GM21723 (cell line): ENCODE measurements around the gene OTOL1.
A peak's percentile ranks its signal among the peaks of the same experiment; 100 is the strongest.

Source experiments
- ATAC-seq: cut with Tn5 transposase; IDR thresholded peaks from one replicate; pipeline ENCODE4 v1.9.1; 2021; ENCODE audit warnings: mild to moderate bottlenecking, moderate library complexity; ENCODE audit not compliant: unreplicated experiment

OTOL1 gene

DNA sequence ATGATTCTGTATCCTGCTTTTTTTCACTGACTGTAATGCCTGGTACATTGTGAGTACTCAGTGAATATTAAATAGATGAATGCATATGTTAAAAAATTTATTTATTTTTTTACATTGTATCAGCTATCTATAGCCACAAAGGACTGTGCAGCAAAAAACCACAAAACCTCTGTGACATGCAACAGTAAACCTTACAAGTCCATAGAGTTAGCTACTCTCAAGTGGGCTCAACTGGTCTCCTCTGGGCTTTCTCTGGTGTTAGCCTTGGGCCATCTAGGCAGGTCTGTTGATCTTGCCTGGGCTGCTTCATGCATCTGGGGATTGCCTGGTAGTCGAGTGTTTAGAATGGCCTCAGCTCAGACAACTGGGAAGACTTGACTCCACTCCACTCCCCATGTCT, 35.3 kb downstream of the OTOL1 start:
- no peak for ATAC-seq

- peak; percentile 70 for ATAC-seq
Measured at GRCh38 chr3:161540594-161540993, 44.0 kb downstream of the OTOL1 start.

DNA sequence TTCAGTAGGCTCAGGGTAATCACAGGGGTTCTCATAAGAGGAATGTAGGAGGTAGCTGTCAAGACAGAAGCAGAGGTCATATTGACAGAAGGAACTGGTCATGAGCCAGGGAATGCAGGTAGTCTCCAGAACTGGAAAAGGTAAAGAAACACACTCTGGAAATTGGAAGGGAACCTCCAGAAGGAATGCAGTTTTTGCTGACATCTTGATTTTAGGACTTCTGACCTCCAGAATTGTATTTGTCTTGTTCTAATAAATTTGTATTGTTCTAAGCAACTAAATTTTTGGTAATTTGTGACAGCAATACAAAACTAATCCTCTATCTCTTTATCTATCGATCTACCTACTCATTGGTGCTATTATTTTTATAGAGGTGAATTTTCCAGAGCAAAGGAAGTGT, 49.2 kb downstream of the OTOL1 start:
- ATAC-seq: no peak

DNA sequence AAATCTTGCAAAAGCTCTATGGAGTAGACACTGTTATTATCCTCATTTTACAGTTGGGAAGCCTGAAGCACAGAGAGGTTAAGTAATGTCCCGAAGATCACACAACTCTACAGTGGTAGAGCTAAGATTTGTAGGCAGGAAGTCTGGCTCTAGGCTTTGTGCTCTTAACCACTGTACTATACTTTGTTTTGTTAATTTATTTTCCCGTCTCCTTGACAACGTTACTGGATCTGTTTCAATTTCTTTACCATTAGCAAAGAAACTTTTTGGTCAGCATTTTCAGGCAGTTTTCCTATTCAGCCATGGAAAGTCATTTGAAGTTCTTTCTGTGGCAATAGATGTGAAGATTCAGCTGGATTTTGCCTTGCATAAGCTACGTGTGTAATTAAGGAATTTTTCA, 51.7 kb downstream of the OTOL1 start:
- no peak for ATAC-seq

DNA sequence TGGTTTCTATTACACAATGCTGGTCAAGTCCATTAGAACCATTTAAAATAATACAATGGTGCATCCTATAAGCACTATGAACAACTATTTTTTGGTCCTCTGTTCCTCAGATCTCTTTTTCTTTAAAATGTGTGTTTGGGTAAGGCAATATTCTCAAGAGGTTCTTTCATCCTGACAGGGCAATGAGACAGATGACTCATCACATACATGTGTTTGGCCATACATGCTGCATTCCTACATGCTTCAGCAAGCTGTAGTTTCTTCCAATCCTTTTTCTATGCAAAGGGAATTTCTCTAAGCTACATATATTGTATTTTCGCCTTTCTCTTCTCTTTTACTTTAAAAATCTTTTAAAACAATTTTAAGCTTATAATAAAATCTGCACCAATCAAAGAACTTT, 52.7 kb downstream of the OTOL1 start:
- no peak for ATAC-seq

- no peak for ATAC-seq
Measured at GRCh38 chr3:161550491-161551195, 54.0 kb downstream of the OTOL1 start.

GRCh38 chr3:161551697-161552096, 55.1 kb downstream of the OTOL1 start:
- no peak for ATAC-seq

- no peak for ATAC-seq
Measured at GRCh38 chr3:161552984-161553560, 56.5 kb downstream of the OTOL1 start.
